SK-N-SH treated with all-trans-retinoic acid at 6 μM for 48 hours (cell line): ENCODE measurements around the gene EML2.
A peak's percentile ranks its signal among the peaks of the same experiment; 100 is the strongest.

ENCODE experiments used
- ATAC-seq: fragments of 200-7000 bp; cut with Tn5 transposase; 3 replicates; pipeline ENCODE4 v1.9.1; 2020; ENCODE audit warnings: mild to moderate bottlenecking, moderate library complexity
- BACH2 ChIP-seq: fragments of 250-450 bp; sonication (Bioruptor Pico); IDR thresholded peaks from 2 replicates; pipeline ENCODE4 v1.9.0; 2021; ENCODE audit warnings: mild to moderate bottlenecking, borderline replicate concordance
- CSDC2 ChIP-seq: fragments of 250-450 bp; sonication (Bioruptor Pico); IDR thresholded peaks from 2 replicates; pipeline ENCODE4 v1.5.0; 2020; ENCODE audit warnings: mild to moderate bottlenecking, moderate library complexity
- GLIS3 ChIP-seq: fragments of 250-450 bp; sonication (Bioruptor Pico); IDR thresholded peaks from 2 replicates; pipeline ENCODE4 v1.5.0; 2020; ENCODE audit warnings: mild to moderate bottlenecking, moderate library complexity
- ISL1 ChIP-seq: fragments of 250-450 bp; sonication (Bioruptor Pico); IDR thresholded peaks from 2 replicates; pipeline ENCODE4 v2.1.2; 2022; ENCODE audit warnings: mild to moderate bottlenecking, moderate library complexity
- OSR1 ChIP-seq: fragments of 250-450 bp; sonication (Bioruptor Pico); IDR thresholded peaks from 2 replicates; pipeline ENCODE4 v1.8.0; 2022; ENCODE audit warnings: moderate library complexity, mild to moderate bottlenecking, inconsistent platforms
- POU6F1 ChIP-seq: fragments of 250-450 bp; sonication (Bioruptor Pico); IDR thresholded peaks from 2 replicates; pipeline ENCODE4 v1.8.0; 2021; ENCODE audit warnings: low read depth, mild to moderate bottlenecking, moderate library complexity, borderline replicate concordance
- PPARA ChIP-seq: fragments of 250-450 bp; sonication (Bioruptor Pico); IDR thresholded peaks from 2 replicates; pipeline ENCODE4 v1.5.0; 2020; ENCODE audit warnings: mild to moderate bottlenecking, borderline replicate concordance
- SNAI2 ChIP-seq: fragments of 250-450 bp; sonication (Bioruptor Pico); IDR thresholded peaks from 2 replicates; pipeline ENCODE4 v1.5.0; 2020; ENCODE audit warnings: mild to moderate bottlenecking, moderate library complexity
- TOX ChIP-seq: fragments of 250-450 bp; sonication (Bioruptor Pico); IDR thresholded peaks from 2 replicates; pipeline ENCODE4 v1.8.0; 2021; ENCODE audit warnings: mild to moderate bottlenecking, moderate library complexity, borderline replicate concordance
- ZC3H10 ChIP-seq: fragments of 250-450 bp; sonication (Bioruptor Pico); IDR thresholded peaks from 2 replicates; pipeline ENCODE4 v1.5.1; 2021; ENCODE audit warnings: mild to moderate bottlenecking, moderate library complexity
- ZFP3 ChIP-seq: fragments of 250-450 bp; sonication (Bioruptor Pico); IDR thresholded peaks from 2 replicates; pipeline ENCODE4 v1.5.0; 2020; ENCODE audit warnings: mild to moderate bottlenecking, moderate library complexity
- ZNF565 ChIP-seq: fragments of 450-650 bp; formaldehyde crosslinking; conservative IDR thresholded peaks from 2 replicates; pipeline ENCODE4 v1.5.0; 2020; ENCODE audit warnings: low read depth, mild to moderate bottlenecking, moderate library complexity
- ZNF70 ChIP-seq: fragments of 450-650 bp; formaldehyde crosslinking; IDR thresholded peaks from 2 replicates; pipeline ENCODE4 v1.5.0; 2020; ENCODE audit warnings: mild to moderate bottlenecking, moderate library complexity
- ZNF8 ChIP-seq: fragments of 450-650 bp; formaldehyde crosslinking; IDR thresholded peaks from 2 replicates; pipeline ENCODE4 v1.5.0; 2020; ENCODE audit warnings: mild to moderate bottlenecking, moderate library complexity
- TF ChIP-seq, protein P1 (sequence below): fragments of 250-450 bp; sonication (Bioruptor Pico); IDR thresholded peaks from 2 replicates; pipeline ENCODE4 v1.8.0; 2020; ENCODE audit warnings: mild to moderate bottlenecking, moderate library complexity, borderline replicate concordance
- TF ChIP-seq, protein P2 (sequence below): fragments of 250-450 bp; sonication (Bioruptor Pico); IDR thresholded peaks from 2 replicates; pipeline ENCODE4 v1.5.1; 2020; ENCODE audit warnings: low read depth, mild to moderate bottlenecking, moderate library complexity

The EML2 gene

DNA sequence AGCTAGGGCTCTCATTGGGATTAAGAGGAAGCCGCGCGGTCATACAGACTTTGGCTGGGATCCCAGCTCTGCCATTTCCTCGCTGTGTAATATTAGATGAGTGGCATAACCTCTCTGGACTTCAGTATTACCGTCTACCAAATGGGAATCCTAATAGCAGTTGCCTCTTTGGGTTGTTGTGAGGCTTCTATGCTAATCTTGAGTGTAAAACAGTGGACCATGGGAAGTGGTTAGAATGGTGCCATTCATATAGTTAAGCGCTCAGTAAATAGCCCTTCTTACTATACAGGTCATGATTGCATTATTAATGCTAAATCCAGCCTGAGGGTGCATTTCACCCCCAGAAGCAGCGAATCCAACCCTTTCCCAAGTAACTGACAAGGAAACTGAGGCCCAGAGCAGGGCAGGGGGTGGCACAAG lies 54.0 kb downstream of the EML2 start:
- TF ChIP-seq ISL1 (peak; percentile 26; the same call in 1 of the 2 replicates), SNAI2 (no peak)
- TF ChIP-seq, protein P1, sequence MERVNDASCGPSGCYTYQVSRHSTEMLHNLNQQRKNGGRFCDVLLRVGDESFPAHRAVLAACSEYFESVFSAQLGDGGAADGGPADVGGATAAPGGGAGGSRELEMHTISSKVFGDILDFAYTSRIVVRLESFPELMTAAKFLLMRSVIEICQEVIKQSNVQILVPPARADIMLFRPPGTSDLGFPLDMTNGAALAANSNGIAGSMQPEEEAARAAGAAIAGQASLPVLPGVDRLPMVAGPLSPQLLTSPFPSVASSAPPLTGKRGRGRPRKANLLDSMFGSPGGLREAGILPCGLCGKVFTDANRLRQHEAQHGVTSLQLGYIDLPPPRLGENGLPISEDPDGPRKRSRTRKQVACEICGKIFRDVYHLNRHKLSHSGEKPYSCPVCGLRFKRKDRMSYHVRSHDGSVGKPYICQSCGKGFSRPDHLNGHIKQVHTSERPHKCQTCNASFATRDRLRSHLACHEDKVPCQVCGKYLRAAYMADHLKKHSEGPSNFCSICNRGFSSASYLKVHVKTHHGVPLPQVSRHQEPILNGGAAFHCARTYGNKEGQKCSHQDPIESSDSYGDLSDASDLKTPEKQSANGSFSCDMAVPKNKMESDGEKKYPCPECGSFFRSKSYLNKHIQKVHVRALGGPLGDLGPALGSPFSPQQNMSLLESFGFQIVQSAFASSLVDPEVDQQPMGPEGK (CRISPR knock-in tag) = peak; percentile 19; the same call in 1 of the 2 replicates
- ATAC-seq = no peak

- peak; percentile 96 for ATAC-seq
Measured at GRCh38 chr19:45584332-45585157, 54.7 kb downstream of the EML2 start, which contains the start of gene OPA3. TSS of gene OPA3 (minus strand) at chr19:45584802. CDS start at chr19:45584764, 38 bp downstream.

DNA sequence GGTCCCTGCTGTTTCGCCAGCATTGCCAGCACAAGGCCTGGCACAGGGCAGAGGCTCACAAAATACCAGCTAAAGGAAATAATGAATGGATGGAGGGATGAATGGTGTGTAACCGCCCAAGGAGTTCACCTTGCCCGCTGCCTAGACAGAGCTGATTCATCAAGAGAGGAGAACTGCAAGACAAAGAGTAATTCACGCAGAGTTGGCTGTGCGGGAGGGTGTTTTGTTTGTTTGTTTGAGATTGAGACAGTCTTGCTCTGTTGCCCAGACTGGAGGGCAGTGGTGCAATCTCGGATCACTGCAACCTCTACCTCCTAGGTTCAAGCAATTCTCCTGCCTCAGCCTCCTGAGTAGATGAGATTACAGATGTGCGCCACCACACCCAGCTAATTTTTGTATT lies 57.6 kb downstream of the EML2 start:
- TF ChIP-seq ZNF70 (CRISPR knock-in tag) = no peak
- no peak for ATAC-seq

More at GRCh38 chr19:45584332-45585157, 54.7 kb downstream of the EML2 start, which contains the start of gene OPA3:
- TF ChIP-seq ZNF565 (CRISPR knock-in tag) (no peak), OSR1 (CRISPR knock-in tag) (no peak), TOX (peak; percentile 27; the same call in 1 of the 2 replicates)
- TF ChIP-seq, all 23 proteins: peak for 1

GRCh38 chr19:45578861-45579260 lies 60.3 kb downstream of the EML2 start:
- TF ChIP-seq, protein P1 (CRISPR knock-in tag) = no peak
- TF ChIP-seq ZNF8 (CRISPR knock-in tag) (no peak), ZC3H10 (no peak), PPARA (CRISPR knock-in tag) (no peak), ZFP3 (CRISPR knock-in tag) (no peak), POU6F1 (CRISPR knock-in tag) (no peak), ISL1 (no peak), OSR1 (CRISPR knock-in tag) (no peak), CSDC2 (CRISPR knock-in tag) (no peak)
- TF ChIP-seq, protein P2, sequence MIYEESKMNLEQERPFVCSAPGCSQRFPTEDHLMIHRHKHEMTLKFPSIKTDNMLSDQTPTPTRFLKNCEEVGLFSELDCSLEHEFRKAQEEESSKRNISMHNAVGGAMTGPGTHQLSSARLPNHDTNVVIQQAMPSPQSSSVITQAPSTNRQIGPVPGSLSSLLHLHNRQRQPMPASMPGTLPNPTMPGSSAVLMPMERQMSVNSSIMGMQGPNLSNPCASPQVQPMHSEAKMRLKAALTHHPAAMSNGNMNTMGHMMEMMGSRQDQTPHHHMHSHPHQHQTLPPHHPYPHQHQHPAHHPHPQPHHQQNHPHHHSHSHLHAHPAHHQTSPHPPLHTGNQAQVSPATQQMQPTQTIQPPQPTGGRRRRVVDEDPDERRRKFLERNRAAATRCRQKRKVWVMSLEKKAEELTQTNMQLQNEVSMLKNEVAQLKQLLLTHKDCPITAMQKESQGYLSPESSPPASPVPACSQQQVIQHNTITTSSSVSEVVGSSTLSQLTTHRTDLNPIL (CRISPR knock-in tag) = no peak
- ATAC-seq = no peak

DNA sequence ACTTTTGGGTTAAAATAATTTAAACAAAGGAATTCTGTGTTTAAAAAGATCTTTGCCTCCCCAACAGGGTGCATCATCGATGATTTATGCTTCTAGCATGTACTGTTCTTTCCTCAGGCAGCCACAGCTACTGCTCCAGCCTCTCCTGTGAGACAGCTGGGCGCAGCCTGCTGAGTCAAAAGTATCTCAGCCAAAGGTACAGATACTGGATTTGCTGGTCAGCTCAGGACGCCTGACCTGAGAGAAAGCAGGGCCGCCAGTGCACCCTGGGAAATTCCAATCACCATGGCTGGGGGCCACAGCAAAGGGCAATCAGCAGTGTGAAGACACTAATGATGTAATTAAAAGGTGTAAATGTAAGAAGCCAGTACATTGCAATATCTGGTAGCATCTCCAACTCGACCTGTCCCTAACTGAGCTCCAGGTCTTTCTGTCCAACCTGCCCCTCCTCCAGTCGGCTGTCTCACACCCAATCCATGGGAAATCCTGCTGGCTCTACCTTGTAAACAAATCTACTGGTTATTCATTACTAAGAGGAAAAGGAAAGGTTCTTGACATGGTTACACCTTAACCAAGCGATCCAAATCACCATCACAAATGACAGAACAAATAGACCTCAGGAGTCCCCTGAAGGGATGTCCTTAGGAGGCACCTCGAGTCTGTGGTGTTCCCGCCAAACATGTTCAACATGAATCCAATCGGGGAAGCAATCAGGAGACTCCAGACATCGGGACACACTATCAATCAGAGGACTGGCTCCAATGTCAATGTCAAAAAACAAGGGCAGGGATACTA lies 61.9 kb downstream of the EML2 start:
- ATAC-seq = peak; percentile 98

DNA sequence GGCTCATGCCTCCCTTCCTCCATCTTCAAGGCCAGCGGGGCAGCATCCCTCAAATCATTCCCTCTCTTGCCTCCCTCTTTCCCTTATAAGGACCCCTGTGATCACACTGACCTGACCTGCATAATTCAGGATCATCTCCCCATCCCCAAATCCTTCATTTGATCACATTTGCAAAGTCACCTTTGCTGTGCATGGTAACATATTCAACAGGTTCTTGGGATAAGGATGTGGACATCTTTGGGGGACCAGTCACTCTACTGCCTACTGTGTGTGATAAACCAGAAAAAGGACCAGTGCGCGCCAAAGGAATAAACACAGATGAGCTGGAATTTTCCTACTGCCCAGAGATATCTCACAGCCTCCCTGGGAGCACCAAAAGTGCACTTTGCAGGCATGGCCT lies 62.5 kb downstream of the EML2 start:
- TF ChIP-seq ISL1 (no peak), PPARA (CRISPR knock-in tag) (no peak), POU6F1 (CRISPR knock-in tag) (no peak)
- ATAC-seq = no peak; the same call in 2 of the 3 replicates

More for the DNA sequence above, 61.9 kb downstream of the EML2 start:
- 0 out of 2 replicates have a peak, but pooled peaks have one; percentile 7 for TF ChIP-seq ISL1
- no peak for TF ChIP-seq BACH2
- TF ChIP-seq GLIS3 (CRISPR knock-in tag) = no peak
- TF ChIP-seq, all 23 proteins: peak for 1
